ENCODE data around the gene ANKRD33.

Gene ANKRD33, protein sequence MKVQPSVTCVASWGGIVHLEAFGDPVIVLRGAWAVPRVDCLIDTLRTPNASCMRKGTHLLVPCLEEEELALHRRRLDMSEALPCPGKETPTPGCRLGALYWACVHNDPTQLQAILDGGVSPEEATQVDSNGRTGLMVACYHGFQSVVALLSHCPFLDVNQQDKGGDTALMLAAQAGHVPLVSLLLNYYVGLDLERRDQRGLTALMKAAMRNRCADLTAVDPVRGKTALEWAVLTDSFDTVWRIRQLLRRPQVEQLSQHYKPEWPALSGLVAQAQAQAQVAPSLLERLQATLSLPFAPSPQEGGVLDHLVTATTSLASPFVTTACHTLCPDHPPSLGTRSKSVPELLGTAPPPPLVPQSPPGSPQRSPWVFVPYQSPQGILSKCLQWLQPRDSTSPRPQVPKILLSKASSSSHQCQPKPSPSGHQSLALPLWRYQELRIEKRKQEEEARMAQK

DNA sequence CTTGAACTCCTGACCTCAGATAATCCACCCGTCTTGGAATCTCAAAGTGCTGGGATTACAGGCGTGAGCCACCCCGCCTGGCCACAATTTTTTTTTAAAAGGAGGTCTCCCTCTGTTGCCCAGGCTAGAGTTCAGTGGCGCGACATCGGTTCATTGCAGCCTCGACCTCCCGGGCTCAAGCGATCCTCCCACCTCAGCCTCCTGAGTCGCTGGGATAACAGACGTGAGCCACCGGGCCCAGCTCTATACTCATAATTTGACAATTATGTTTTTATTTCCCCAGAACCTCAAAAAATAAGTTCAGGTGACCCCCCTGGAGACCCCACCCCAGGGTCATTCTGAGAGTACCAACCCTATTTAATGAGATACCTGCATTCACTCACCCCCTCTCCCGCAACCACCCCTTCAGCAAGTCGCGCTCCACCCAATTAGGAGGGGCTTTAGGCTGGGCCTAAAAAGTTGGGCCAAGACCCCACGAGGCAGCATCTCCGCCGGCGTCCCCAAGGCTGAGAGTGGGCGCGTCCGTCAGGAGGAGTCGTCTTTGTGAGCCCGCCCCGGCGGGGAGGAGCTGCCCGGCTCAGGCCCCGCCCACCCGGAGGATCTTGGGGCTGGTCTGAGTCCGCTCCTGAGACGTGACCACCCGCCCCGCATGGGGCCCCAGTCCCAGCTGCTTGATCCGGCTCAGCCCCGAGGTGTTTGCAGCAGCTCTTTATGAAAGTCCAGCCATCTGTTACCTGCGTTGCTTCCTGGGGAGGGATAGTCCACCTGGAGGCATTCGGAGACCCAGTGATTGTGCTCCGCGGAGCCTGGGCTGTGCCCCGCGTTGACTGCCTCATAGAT is at the start of gene ANKRD33:
Gene ANKRD33 (plus strand): TSS at position 628 of the 840 bp plus-strand sequence. CDS start 84 bp downstream, at position 712.
- peak; percentile 22 for DNase-seq

DNA sequence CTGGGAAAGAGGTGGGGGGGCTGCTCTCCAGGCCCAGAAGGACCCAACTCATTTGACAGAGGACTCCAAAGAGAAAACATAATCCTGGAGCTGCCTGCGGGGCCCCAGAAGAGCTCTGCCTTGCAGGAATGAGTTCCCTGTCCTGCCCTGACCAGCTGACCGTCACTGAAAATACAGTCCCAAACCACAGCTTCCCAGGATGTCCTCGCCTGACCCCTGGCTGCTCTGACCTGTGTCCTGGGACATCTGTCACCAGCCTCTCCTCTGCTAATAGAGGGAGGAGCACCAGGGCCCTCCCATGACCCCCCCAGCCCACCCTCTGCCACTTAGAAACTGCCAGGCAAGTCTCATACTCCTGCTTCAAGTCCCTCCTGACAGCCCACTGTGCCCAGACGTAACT is 49.1 kb upstream of the ANKRD33 start:
- DNase-seq = no peak

DNA sequence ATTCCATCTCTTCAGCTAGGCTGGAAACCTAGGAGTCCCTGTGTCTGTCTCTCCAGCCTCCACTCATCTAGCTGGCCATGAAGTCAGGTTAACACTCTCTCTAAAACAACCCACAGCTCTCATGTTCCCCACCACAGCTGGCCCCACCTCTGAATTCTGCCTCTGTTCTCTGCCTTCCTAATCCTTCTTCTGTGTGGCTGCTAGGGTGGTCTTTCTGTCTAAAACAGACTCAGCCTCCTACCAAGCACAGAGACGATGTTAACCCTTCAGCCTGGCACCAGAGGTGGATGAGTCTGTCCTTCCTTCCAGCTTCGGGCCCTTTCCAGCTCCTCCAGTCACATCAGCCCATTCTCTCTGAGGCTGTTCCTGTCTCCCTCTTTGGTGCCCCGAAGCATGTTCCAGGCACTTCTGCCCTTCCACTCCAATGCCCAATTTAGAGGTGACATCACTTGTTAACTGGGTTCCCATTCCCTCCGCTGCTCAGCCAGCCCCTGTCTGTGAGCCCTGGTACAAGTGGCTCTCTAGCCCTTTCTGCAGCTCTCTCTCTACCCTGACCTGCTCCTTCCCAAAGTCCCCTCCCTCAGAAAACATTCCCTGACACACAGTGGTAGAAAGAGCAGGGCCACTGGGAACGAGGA is 48.5 kb upstream of the ANKRD33 start:
- DNase-seq = no peak

DNA sequence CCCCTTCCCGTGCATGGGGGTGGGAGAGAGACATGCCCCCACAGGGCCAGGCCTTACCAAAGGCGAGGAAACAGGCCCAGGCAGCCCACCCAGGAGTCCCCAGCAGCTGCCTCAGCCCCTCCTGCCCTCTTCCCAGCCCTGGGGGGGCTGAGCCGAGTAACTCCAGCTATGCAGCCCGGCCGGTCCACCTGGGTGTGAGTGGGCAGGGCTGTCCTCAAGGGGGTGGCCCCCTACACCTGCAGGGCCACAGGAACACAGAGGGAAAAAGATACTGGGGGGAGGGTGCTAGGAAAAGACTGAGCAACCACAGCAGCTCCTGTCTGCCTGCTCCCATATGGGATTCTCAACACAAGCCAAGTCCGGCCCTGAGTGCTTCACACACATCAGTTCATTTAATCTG is 46.9 kb upstream of the ANKRD33 start:
- no peak for DNase-seq

DNA sequence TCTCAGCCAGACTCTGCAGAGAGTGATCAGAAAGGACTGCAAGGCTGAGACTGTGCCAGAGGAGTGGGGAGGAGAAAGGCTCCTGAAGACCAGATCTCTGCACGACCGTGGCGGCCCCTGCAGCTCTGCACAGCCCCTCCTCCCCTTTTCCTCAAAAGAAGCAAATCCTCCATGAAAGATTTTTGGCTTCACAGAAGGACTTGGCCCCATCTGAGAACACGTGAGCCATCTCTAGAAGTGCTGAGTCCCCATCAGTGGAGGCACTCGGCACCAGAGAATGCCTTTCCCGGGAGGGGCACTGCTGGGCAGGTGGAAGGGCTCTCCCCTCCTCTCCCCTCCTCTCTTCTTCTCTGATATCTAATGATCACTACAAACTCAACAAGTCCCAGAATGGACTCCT is 46.2 kb upstream of the ANKRD33 start:
- no peak for DNase-seq

DNA sequence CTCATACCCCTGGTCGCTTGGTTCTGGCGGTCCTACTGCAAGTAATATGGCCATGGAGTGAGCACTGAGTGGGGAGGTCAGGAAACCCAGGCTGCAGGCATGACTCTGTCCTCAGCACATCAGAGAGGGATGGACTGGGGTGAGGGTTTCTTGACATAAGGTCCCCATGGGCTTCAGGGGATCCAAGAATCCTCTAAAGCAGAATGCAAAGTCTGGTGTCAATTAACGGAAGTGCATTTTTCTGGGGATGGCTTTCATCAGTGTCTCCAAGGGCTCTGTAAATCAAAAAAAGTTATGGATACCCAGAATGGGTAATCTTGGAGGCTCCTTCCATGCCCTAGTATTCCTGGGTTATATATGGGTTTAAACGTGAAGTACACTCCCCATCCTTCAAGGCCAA is 43.0 kb upstream of the ANKRD33 start:
- DNase-seq = no peak

DNA sequence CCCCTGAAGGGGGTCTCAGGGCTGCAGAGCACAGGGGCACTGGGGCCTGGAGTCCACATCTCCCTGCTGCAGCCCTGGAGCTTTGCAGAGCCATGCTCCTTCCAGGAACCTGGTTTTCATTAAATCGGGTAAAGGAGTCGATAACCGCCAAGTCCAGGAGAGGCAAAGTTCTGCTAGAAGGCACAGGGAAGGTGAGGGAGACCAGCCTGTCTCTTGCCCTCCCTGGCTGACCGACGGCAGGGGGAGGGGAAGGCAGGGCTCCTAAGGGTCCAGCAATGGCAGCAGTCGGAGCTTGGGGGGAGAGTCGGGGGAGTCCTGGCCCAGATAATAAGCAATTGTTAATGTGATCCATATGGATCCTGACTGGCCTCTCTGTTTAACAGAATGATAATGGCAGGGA is 42.4 kb upstream of the ANKRD33 start:
- DNase-seq = no peak

DNA sequence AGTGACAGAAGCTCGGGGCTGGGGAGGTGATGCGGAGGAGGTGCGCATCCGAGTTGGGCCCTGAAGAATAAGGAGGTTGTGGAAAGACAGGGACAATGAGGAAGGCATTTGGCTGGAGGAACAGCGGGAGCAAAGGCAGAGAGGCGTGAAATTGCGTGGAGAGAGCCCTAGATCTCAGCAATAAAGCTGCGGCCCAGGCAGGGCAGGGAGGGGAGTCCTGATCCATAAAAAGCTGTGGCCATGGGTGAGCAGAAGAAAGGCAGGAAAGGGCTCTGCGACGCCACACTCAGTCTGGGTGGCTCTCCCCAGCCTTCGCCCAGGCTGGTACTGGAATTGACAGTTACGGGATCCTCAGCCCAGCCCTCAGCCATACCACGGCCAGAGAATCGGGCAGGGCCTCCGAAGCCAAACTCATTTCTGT is 41.6 kb upstream of the ANKRD33 start:
- DNase-seq = no peak

DNA sequence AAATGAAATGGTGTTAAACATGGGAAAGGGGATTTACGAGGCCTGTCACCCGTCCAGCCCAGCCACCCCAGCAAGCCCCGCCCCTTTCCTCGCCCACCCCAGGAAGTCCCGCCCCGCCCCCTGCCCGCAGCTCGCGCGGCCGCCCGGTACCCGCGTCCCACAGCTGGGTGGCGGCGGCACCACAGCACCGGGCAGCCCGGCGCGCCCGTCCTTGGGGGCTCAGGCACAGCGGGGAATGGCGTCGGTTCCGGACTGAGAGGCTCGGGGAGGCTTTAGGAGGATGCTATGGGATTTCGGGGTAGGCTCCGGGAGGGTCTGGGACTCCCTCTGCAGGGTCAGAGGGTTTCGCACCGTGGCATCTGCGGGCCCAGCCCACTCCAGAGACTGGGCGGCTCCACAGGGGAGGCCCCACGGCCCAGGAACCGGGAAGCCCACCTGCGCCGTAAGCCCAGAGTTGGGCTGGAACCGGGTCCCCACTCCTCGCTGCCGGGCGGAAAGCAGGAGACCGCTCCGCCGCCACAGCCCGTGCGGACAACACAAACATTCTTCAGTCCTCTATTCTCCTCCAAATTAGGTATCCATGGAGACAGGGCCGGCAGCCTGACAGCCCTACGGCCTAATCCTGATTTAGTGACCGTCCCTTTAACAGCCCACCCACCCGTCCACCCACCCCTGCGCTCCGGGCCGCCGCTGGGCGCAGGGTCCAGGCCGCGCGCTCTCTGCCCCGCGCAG is 40.8 kb upstream of the ANKRD33 start:
- no peak for DNase-seq

DNA sequence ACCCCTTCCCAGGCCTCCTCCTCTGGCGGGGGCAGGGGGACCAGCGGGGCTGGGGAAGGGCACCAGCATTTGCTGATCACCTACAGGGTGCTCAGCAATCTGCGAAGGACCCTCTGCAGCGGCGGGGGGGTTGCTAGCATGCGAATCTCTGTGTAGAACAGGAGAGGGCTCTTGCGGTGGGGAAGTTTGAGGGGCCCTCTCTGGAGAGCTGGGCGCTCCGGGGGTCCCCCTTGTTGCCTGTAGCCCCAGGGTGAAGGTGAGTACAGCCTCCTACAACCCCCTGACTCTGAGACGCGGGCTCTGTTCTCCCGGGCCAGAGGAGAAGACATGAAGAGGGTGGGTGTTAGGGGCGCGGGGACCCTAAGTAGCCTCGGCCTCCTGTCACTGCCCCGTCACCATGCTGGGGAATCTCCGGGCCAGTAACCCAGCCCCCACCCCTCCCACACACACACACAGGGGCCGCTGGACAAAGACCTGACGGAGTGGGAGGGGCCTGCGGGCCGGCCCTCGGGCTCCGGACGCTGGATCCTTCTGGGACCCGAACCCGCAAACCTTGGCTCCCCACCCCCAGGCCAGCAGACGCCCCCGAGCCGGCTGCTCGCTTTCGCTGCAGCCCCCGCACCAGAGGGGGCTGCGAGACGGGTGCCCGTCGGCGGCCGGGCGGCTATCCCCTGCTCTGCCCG is 40.1 kb upstream of the ANKRD33 start:
- DNase-seq = no peak

DNA sequence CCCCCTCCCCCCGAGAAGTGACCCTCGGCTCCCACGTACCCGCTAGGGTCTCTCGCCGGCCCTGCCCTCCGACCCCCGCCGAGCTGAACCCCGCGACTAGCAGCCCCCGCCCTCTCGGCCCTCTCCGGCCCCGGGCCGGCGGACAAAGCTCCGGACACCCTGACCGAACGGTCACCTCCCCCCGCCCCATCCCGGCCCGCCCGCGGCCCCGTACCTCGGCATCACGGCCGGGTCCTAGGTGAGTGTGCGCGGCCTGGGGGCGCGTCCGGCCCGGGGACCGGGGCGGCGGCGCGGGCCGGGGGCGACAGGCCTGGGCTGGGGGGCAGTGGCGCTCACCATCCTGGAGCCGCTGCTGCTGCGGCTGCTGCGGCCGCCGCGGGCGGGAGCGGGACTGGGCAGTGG is 39.6 kb upstream of the ANKRD33 start, which contains the start of gene FIGNL2:
Gene FIGNL2 (minus strand): TSS at position 393 of the 402 bp plus-strand sequence. CDS start 26,305 bp downstream, outside the sequence.
- DNase-seq = no peak

DNA sequence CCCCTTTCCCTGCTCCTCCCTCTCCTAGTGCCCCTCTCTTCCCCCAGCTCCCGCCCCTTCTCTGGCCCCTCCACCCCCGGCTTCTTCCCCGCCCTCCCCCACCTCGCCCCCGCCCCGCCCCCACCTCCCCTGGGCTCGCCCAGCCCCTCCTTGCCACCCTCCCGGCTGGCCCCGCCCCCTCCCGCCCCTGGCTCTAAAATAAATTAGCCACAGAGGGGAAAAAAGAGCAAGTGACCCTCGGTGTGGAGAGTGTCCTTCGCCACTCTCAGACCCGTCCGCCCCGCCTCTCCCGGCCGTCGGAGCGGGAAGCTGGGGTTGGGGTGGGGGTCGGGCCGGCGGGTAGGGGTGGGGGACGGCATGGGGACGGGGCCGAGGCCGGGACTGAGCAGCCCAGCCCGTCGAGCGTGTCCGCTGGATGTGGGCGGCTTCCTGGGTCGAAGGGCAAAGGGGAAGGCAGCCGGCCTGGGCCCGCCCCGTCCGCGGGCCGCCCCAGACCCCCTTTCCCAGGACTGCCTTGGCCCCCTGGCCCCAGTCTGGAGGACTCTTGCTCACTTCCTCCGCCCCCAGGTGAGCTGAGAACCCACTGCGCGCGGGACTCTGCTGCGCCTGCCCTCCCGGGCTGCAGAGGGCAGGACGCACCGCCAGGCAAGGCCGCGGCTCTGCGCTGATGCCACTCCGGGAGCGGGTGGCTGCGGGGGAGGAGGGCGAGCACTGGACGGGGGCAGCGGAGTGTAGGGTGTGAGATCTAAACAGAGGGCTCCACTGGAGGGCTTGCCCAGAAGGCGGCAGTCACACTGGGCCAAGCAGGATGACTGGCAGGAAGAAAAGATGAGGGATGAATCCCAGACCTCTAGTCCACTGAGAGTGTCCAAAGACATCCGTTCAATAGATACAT is 38.8 kb upstream of the ANKRD33 start:
- no peak for DNase-seq

DNA sequence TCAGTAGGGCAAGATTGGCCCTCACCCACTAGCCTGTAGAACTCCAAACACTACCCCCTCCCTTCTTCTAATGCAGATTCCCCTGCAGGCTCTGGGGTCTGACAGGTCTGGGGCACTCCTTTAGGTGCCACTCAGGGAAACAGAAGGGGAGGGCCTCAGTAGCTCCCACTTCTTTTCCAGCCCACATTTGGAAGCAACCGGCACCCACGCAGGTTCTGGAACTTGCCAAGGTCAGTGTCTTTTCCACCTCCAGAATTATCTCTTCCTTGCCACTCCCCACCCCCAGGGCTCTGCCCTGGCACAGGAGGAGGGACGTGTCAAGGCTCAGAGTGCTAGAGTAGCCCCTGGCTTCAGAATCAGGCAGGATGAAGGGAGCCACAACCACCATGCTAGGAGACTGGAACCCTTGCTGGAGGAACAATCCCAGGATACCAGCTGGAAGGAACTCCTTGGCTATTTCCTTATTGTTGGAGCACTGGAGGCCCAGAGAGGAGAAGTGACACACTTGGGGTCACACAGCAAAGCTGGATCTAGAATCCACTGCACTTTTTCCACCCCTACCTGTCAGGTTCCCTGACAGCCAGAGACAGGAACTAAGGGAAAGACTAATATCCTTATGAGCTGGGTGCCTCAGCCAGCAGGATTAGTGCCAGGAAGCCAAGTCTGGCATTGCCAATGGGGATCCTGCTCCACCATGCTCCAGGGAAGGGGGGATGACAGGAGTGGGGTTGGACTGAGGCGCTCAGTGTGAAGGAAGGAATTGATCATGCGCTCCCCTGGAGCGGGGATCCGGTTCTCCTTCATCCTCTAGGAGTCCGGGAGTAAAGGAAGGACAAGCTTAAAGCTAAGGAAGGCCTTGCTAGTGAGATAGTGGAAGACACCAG is 37.6 kb upstream of the ANKRD33 start:
- DNase-seq = no peak

DNA sequence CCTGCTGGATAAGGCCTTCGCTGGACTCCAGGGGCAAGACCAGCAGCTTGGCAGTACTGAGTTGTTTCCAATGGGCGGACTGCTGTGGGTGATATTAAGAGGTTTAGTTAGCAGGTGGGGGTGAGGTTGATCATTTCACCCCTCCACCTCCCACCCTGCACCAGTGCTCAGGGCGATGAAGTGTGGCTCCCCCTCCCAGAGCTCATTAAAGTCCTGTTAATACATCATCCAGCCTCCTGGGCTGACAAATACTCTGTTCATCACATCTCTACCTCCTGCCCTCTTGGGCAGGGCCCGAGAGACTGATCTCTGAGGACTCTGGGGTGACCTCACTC is 37.0 kb upstream of the ANKRD33 start:
- no peak for DNase-seq

DNA sequence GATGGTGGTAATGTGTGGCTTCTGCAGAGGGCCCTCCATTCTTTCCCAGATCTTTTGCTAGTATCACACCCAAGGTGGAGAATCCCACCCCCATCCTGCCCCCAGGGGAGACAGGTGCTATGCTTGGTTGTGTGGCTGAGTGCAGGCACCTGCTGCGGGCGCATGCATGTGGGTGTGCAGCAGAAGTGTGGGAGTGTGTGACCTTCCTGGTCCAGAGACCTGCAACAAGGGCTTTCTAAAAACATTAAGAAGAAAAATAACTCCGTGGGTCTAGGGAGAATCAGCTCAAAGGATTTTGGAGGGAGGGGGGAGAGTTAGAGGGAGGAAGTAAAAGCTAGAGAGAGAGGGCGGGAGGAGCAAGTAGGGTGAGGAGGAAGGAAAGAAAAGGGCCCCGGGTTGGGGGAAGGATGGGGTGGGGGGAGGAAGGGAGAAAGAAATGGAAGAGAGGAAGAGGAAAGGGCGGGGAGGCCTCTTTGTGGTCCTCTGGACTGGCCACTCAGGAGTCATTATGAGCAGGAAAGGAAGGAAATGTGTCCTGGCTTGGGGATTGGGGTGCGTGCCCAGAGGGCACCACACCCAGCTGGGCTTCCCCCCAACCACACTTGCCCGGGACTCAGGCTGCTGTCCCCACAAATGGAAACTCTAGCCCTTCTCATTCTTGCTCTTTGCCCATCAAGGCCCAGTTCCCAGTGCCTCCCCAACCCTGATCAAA is 36.3 kb upstream of the ANKRD33 start:
- no peak for DNase-seq

DNA sequence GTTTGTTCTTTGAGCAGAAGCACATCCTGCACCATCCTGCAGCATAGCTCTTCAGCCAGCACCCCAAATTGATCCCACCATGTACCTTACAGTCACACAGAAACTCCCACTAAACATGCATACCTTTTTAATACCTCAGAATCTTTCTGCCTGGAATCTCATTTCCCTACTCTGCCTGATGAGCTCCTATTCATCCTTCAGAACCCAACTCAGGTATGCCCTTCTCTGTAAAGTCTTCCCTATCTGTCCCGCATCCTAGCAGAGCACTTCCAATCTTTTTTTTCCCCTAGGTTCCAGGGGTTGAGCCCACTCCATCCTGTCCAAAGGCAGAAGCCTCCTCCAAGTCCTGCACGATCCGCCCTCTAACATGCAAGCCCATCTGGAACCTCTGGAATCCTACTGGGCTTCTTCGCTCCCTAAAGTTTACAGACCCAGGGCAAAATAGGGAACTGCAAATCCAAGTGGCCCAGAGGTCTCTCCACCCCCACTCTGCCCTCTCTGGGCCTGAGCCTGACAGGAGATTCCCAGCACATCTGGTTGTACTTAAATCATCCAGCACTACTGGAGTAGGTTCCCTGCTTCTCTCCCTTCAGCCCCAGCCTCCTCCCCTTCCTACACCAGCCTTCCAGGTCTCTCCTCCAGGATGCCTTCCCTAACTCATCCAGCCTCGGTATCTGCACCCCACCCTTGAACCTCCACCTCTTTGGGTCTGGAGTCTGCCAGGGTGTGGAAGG is 35.3 kb upstream of the ANKRD33 start:
- no peak for DNase-seq

DNA sequence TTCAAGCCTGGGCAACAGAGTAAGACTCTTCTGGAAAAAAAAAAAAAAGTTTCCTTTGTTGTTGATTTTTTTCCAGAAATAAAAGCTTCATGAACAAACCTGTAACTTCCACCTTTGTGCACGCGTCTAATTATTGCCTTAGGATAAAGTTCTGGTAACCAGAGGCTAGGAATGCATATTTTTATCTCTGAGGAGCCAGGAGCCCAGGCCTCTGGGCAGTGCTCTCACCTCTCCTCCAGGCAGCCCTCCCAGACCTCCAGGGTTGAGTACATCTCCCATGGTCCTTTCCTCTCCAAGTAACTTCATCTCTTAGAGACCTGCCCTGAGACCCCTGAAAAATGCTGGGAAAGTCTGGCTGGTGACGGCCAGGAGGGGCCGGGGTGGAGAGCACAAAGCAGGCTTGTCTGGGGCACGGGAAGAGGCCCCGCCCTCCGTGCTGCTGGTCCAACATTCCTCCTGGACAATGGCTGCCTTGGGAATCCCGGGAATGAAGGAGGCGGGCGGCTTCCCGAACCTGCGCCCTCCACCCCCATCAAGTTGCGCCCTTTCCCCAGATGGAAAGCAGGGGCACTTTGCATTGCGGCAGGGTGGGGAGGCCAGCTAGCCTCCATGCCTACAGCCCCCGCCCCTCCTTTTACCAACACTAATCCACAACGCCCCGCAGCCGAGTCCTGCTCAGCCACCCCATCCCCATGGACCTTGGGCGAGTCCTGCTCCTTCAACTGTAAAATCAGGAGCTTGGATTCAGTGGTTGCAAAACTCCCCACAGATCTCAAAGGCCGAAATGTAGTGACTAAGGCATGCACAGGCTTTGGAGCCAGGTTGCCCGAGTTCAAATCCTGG is 32.1 kb upstream of the ANKRD33 start:
- DNase-seq = no peak

DNA sequence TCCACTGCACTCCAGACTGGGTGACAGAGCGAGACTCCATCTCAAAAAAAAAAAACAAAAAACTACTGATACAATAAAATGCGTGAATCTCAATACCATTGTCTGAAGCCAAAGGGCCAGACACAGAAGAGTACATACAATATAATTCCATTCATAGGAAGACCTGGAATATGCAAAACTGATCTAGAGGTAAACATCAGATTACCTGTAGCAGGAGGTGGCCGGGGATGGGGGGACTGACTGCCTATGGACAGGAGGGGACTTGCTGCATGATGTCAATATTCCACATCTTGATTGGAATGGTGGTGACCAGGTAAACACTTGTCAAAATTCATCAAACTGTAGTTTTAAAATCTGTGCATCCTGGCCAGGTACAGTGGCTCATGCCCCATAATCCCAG is 26.9 kb upstream of the ANKRD33 start:
- no peak for DNase-seq

Measured in NCI-H526 treated with DMSO at 0.1 percent for 48 hours (cell line).